Activated CD4-positive, alpha-beta T cell treated with anti-CD3 and anti-CD28 coated beads, Interleukin-2, amount 10 ng/mL, durations not matched to agents 7 days and 5 days (primary cell): ENCODE measurements around the gene ZNHIT3. TPM values are rescaled to one million over a fixed set of nuclear protein-coding genes. Genes with fewer than 3 reads are reported as not detected.
"Not testable (repeated sequence)": the region's sequence is repeated elsewhere in the genome, so short reads cannot be mapped to it uniquely, and the experiment has no call there.

Source experiments
- CTCF ChIA-PET: fragments of 350-600 bp; sonication (Branson Sonifier 250); formaldehyde crosslinking; loops from one replicate; lab custom pipeline; 2021; ENCODE audit warnings: antibody characterized with exemption; lab: Charles Lee
- POLR2A ChIA-PET: fragments of 350-600 bp; sonication (Branson Sonifier 250); formaldehyde crosslinking; loops from one replicate; lab custom pipeline; 2021; ENCODE audit warnings: antibody characterized with exemption; lab: Charles Lee
- DNase-seq: peaks from one replicate; pipeline ENCODE4 v3.0.0-alpha.2; 2020
- H3K27ac Mint-ChIP-seq: one replicate; pipeline ENCODE4 v1.8.0; 2021; ENCODE audit warnings: mild to moderate bottlenecking, moderate library complexity, mixed read lengths
- H3K27me3 Mint-ChIP-seq: one replicate; pipeline ENCODE4 v1.8.0; 2021; ENCODE audit warnings: mixed read lengths
- H3K36me3 Mint-ChIP-seq: one replicate; pipeline ENCODE4 v1.8.0; 2021; ENCODE audit warnings: low read depth, mixed read lengths
- H3K4me1 Mint-ChIP-seq: one replicate; pipeline ENCODE4 v1.8.0; 2021; ENCODE audit warnings: mixed read lengths
- H3K4me3 Mint-ChIP-seq: one replicate; pipeline ENCODE4 v1.8.0; 2021; ENCODE audit warnings: mild to moderate bottlenecking, moderate library complexity, mixed read lengths
- H3K9me3 Mint-ChIP-seq: one replicate; pipeline ENCODE4 v1.8.0; 2021; ENCODE audit warnings: mixed read lengths
- total RNA-seq, 2 experiments: library from RNA; stranded (reverse); gene quantifications; one replicate each; pipeline ENCODE4 v1.2.3, GENCODE V29; 2021

Gene ZNHIT3
- total RNA-seq, 2 experiments from 2014 or later, result 35.2 to 36.0 TPM

GRCh38 chr17:36507266-36507665 is 20.8 kb downstream of the ZNHIT3 start:
- Mint-ChIP-seq H3K9me3 (no peaks in the 10 kb centered on the region), H3K4me1 (no peaks in the 10 kb centered on the region), H3K27me3 (no peaks in the 10 kb centered on the region), H3K27ac (no peak overlapping the region), H3K36me3 (peaks cover 24% of the 10 kb centered on the region), H3K4me3 (no peak overlapping the region)
- ChIA-PET POLR2A (no interaction called here), CTCF (interaction anchor here (1.1 kb wide), 1 partner anchor 24 kb away, joined by 5 read pairs; no protein-coding TSS in a partner anchor)
- DNase-seq, result no peak

GRCh38 chr17:36508439-36508838 is 22.0 kb downstream of the ZNHIT3 start:
- H3K4me3 Mint-ChIP-seq, H3K27ac Mint-ChIP-seq, POLR2A ChIA-PET, DNase-seq, H3K4me1 Mint-ChIP-seq, H3K27me3 Mint-ChIP-seq, H3K9me3 Mint-ChIP-seq: not testable (repeated sequence)
- peaks cover 21% of the 10 kb centered on the region for H3K36me3 Mint-ChIP-seq
- CTCF ChIA-PET, result interaction anchor here (1.1 kb wide), 1 partner anchor 23 kb away, joined by 5 read pairs; no protein-coding TSS in a partner anchor

- CTCF ChIA-PET, result interaction anchor here (0.6 to 1.3 kb wide), 4 partner anchors 10 to 108 kb away, joined by 3 to 6 read pairs (median 3); no protein-coding TSS in a partner anchor
- Mint-ChIP-seq H3K27ac (peak overlapping the region; percentile 2), H3K9me3 (no peaks in the 10 kb centered on the region), H3K27me3 (no peaks in the 10 kb centered on the region), H3K4me3 (no peak overlapping the region), H3K4me1 (no peaks in the 10 kb centered on the region), H3K36me3 (peaks cover 19% of the 10 kb centered on the region)
- no peak for DNase-seq
- POLR2A ChIA-PET, result no interaction called here
These were observed 22.9 kb downstream of the ZNHIT3 start for GRCh38 chr17:36509272-36509985.

- Mint-ChIP-seq H3K36me3 (peaks cover 25% of the 10 kb centered on the region), H3K27ac (no peak overlapping the region), H3K9me3 (no peaks in the 10 kb centered on the region)
These were observed 24.2 kb downstream of the ZNHIT3 start for GRCh38 chr17:36510636-36511035.

DNA sequence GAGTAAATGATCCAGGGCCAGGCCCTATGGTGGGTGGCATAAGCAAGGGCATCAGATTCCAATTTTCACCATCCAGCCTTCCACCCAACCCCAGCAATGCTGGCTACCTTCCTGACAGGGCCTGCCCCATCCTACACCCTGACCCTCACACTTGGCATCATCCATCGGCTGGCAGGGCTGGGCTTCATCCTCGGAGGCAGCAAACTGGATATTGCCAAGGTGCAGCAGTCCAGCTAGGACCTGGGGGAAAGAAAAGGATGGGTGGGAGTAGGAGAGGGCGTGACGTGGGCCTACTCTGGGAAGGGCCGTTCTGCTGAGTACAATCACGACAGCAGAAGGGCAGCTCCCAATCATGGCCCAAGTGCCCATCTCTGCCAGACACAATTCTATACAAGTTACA is 24.7 kb downstream of the ZNHIT3 start:
- no peak for DNase-seq
- Mint-ChIP-seq H3K27ac (no peak overlapping the region), H3K4me3 (no peak overlapping the region), H3K9me3 (no peaks in the 10 kb centered on the region), H3K27me3 (no peaks in the 10 kb centered on the region), H3K4me1 (no peaks in the 10 kb centered on the region), H3K36me3 (peaks cover 23% of the 10 kb centered on the region)
- ChIA-PET CTCF (no interaction called here), POLR2A (no interaction called here)

More at GRCh38 chr17:36510636-36511035, 24.2 kb downstream of the ZNHIT3 start:
- no peak for DNase-seq
- ChIA-PET POLR2A (no interaction called here), CTCF (no interaction called here)
- Mint-ChIP-seq H3K27me3 (no peaks in the 10 kb centered on the region), H3K4me1 (no peaks in the 10 kb centered on the region), H3K4me3 (no peak overlapping the region)

DNA sequence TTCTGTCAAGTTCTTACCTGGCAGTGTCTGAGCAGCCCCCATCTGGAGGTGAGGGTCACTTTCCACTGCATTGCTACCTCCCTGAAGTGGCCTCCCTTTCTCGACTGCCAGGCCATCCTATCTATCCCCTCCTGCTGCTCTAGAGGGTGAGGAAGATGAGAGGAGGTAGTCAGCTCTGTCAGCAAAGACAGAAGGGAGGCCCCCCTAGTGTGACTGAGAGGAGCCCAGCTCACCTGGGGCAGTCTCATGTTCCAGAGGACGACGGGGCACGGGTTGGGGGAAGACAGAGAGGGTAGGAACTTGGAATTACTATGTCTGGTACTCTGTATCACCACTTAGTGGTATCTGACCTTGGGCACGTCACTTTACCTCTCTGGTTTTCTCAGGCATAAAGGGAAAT is 26.2 kb downstream of the ZNHIT3 start:
- Mint-ChIP-seq H3K9me3 (no peaks in the 10 kb centered on the region), H3K36me3 (peaks cover 29% of the 10 kb centered on the region), H3K4me1 (no peaks in the 10 kb centered on the region), H3K4me3 (no peak overlapping the region), H3K27ac (peak overlapping the region; percentile 41), H3K27me3 (no peaks in the 10 kb centered on the region)
- no peak for DNase-seq
- ChIA-PET POLR2A (no interaction called here), CTCF (interaction anchor here (1.0 kb wide), 1 partner anchor 30 kb away, joined by 3 read pairs; no protein-coding TSS in a partner anchor)

GRCh38 chr17:36514856-36515255 is 28.4 kb downstream of the ZNHIT3 start:
- H3K27ac Mint-ChIP-seq, result no peak overlapping the region
- H3K36me3 Mint-ChIP-seq, result peaks cover 40% of the 10 kb centered on the region
- no peaks in the 10 kb centered on the region for H3K27me3 Mint-ChIP-seq
- CTCF ChIA-PET, result no interaction called here
- no peak overlapping the region for H3K4me3 Mint-ChIP-seq
- no peaks in the 10 kb centered on the region for H3K4me1 Mint-ChIP-seq
- no peak for DNase-seq
- POLR2A ChIA-PET, result no interaction called here
- H3K9me3 Mint-ChIP-seq, result no peaks in the 10 kb centered on the region

DNA sequence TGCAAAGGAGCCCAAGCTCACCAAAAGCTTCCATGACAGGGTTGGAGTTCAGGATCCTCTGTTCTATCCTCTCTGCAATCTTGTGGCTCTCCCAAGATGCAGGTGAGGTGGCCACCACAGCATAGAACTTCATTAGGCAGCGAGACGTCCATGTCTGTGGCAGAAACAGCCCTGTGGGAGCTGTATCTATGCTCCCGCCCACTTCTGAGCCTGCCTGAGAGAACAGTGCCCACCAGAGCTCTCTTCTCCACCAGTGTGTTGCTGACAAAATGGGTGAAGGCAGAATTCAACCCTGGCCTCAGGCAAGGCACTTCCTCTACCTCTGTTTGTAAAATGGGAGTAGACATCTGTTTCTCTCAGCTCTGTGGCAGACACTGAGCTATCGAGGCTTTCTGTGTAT is 29.4 kb downstream of the ZNHIT3 start:
- ChIA-PET CTCF (no interaction called here), POLR2A (no interaction called here)
- peaks cover 43% of the 10 kb centered on the region for H3K36me3 Mint-ChIP-seq
- no peaks in the 10 kb centered on the region for H3K4me1 Mint-ChIP-seq
- H3K4me3 Mint-ChIP-seq, result no peak overlapping the region
- H3K27ac Mint-ChIP-seq, result no peak overlapping the region
- H3K9me3 Mint-ChIP-seq, result no peaks in the 10 kb centered on the region
- DNase-seq, result no peak
- H3K27me3 Mint-ChIP-seq, result no peaks in the 10 kb centered on the region

- ChIA-PET POLR2A (no interaction called here), CTCF (interaction anchor here (0.6 to 0.7 kb wide), 4 partner anchors 38 to 868 kb away, joined by 3 to 5 read pairs (median 4); no protein-coding TSS in a partner anchor)
- no peaks in the 10 kb centered on the region for H3K27me3 Mint-ChIP-seq
- peaks cover 55% of the 10 kb centered on the region for H3K36me3 Mint-ChIP-seq
- H3K9me3 Mint-ChIP-seq, result no peaks in the 10 kb centered on the region
- no peak overlapping the region for H3K4me3 Mint-ChIP-seq
- H3K4me1 Mint-ChIP-seq, result peaks cover 21% of the 10 kb centered on the region
- DNase-seq, result no peak
- no peak overlapping the region for H3K27ac Mint-ChIP-seq
These were observed 36.6 kb downstream of the ZNHIT3 start for GRCh38 chr17:36523113-36523512.

- H3K9me3 Mint-ChIP-seq, result no peaks in the 10 kb centered on the region
- peaks cover 56% of the 10 kb centered on the region for H3K36me3 Mint-ChIP-seq
- H3K27me3 Mint-ChIP-seq, result no peaks in the 10 kb centered on the region
- no peak overlapping the region for H3K4me3 Mint-ChIP-seq
- POLR2A ChIA-PET, result no interaction called here
- CTCF ChIA-PET, result interaction anchor here (1.0 to 1.9 kb wide), 3 partner anchors 10 to 33 kb away, joined by 3 to 11 read pairs (median 3); partner anchors contain the start of genes MYO19 and PIGW
- no peak for DNase-seq
- H3K4me1 Mint-ChIP-seq, result peaks cover 24% of the 10 kb centered on the region
- peak overlapping the region; percentile 14 for H3K27ac Mint-ChIP-seq
These were observed 38.0 kb downstream of the ZNHIT3 start for GRCh38 chr17:36524428-36524876.

GRCh38 chr17:36525113-36525512 is 38.6 kb downstream of the ZNHIT3 start:
- H3K9me3 Mint-ChIP-seq, result no peaks in the 10 kb centered on the region
- no peak for DNase-seq
- no peak overlapping the region for H3K4me3 Mint-ChIP-seq
- no peaks in the 10 kb centered on the region for H3K27me3 Mint-ChIP-seq
- ChIA-PET POLR2A (no interaction called here), CTCF (interaction anchor here (1.9 kb wide), 1 partner anchor 9 kb away, joined by 11 read pairs; the partner anchor contains the start of genes MYO19 and PIGW)
- H3K27ac Mint-ChIP-seq, result no peak overlapping the region
- peaks cover 54% of the 10 kb centered on the region for H3K36me3 Mint-ChIP-seq
- H3K4me1 Mint-ChIP-seq, result peaks cover 26% of the 10 kb centered on the region

DNA sequence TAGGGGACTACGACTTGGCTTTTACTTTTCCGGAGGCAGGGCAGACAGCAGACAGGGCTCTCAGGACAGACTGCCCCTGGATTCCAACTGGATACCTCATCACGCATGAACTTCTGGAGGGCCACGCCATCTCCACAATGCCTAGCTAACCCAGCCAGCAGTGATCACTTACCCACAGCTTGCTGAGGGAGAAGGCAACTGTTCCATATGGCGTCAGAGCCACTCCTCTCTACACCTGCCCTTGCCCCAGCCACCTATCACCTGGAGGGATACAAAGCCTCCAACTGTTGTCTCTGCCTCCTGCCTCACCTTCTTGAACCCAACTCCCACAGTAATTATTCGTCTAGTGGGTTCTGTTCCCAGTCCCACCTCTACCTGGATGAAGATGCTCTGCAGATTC is 39.4 kb downstream of the ZNHIT3 start:
- no peak for DNase-seq
- POLR2A ChIA-PET, result no interaction called here
- H3K36me3 Mint-ChIP-seq, result peaks cover 46% of the 10 kb centered on the region

DNA sequence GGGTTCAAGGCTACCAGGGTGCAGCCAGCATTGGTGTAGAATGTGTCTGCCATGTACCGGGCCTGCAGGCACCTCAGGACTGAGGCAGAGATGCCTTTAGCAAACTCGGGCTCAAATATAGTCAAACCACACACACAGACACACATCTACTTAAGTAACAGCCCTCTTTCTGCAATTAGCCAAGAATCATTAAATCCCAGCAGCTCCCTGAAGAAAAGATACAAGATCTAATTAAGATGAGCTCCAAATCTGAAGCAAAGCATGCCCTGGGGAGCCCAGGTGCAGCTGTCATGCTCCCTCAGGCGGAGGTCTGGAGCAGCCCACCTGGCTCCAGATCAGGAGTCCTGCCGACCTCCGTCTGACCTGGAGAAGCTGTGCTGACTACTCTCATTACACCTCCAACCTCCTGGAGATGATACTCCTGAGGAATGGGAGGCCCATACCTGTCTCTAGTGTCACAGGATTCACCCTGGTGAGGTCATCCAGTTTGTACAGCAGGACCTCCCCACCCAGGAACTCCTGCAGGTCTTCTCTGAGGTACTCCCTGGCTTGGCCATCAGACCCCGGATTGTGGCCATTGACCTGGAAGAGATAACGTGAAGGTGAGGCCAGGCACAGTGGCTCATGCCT is 41.3 kb downstream of the ZNHIT3 start:
- no peaks in the 10 kb centered on the region for H3K9me3 Mint-ChIP-seq
- POLR2A ChIA-PET, result interaction anchor here (0.5 kb wide), 1 partner anchor 18 kb away, joined by 3 read pairs; no protein-coding TSS in a partner anchor
- H3K27ac Mint-ChIP-seq, result no peak overlapping the region
- DNase-seq, result no peak
- H3K4me3 Mint-ChIP-seq, result no peak overlapping the region
- H3K4me1 Mint-ChIP-seq, result peaks cover 38% of the 10 kb centered on the region
- CTCF ChIA-PET, result interaction anchor here (0.7 kb wide), 1 partner anchor 69 kb away, joined by 3 read pairs; no protein-coding TSS in a partner anchor
- peaks cover 49% of the 10 kb centered on the region for H3K36me3 Mint-ChIP-seq
- no peaks in the 10 kb centered on the region for H3K27me3 Mint-ChIP-seq

More for the DNA sequence above, 39.4 kb downstream of the ZNHIT3 start:
- Mint-ChIP-seq H3K9me3 (no peaks in the 10 kb centered on the region), H3K27me3 (no peaks in the 10 kb centered on the region), H3K4me3 (no peak overlapping the region), H3K4me1 (peaks cover 26% of the 10 kb centered on the region), H3K27ac (no peak overlapping the region)
- CTCF ChIA-PET, result no interaction called here
